A172 (cell line): ENCODE measurements around the gene LDLRAD4. TPM values are rescaled to one million over a fixed set of nuclear protein-coding genes. Genes with fewer than 3 reads are reported as not detected.
"Not testable (repeated sequence)": the region's sequence is repeated elsewhere in the genome, so short reads cannot be mapped to it uniquely, and the experiment has no call there.

Source experiments
- DNase-seq: peaks from one replicate; pipeline ENCODE4 v3.0.0-alpha.2; 2015; ENCODE audit warnings: low spot score
- total RNA-seq: library from RNA; depleted of rRNA; stranded (reverse); fragments of >200 nt; shearing (Covaris generic); gene quantifications from 2 replicates; pipeline ENCODE4 v1.2.3, GENCODE V29; 2014

Gene LDLRAD4
- total RNA-seq, 1 experiment from 2014 or later: 5.7 TPM

- no peak for DNase-seq
Measured at GRCh38 chr18:13587001-13587400, 368.4 kb downstream of the LDLRAD4 start.

- DNase-seq: no peak
Measured at GRCh38 chr18:13587477-13587876, 368.9 kb downstream of the LDLRAD4 start.

- peak; percentile 28 for DNase-seq
Measured at GRCh38 chr18:13587937-13588336, 369.4 kb downstream of the LDLRAD4 start.

- DNase-seq: no peak
Measured at GRCh38 chr18:13589316-13589715, 370.8 kb downstream of the LDLRAD4 start.

GRCh38 chr18:13589943-13590342, 371.4 kb downstream of the LDLRAD4 start:
- DNase-seq: no peak

GRCh38 chr18:13592246-13592645, 373.7 kb downstream of the LDLRAD4 start:
- DNase-seq: no peak

- no peak for DNase-seq
Measured at GRCh38 chr18:13594551-13594950, 376.0 kb downstream of the LDLRAD4 start.

- DNase-seq: peak; percentile 14
Measured at GRCh38 chr18:13597068-13597467, 378.5 kb downstream of the LDLRAD4 start.

GRCh38 chr18:13598591-13598990, 380.0 kb downstream of the LDLRAD4 start:
- no peak for DNase-seq

- no peak for DNase-seq
Measured at GRCh38 chr18:13599031-13599430, 380.5 kb downstream of the LDLRAD4 start.

GRCh38 chr18:13603304-13604019, 384.9 kb downstream of the LDLRAD4 start:
- no peak for DNase-seq

GRCh38 chr18:13604786-13605185, 386.2 kb downstream of the LDLRAD4 start:
- no peak for DNase-seq

- DNase-seq: no peak
Measured at GRCh38 chr18:13605477-13605876, 386.9 kb downstream of the LDLRAD4 start.

GRCh38 chr18:13605901-13606300, 387.3 kb downstream of the LDLRAD4 start:
- DNase-seq: no peak

GRCh38 chr18:13606604-13607254, 388.2 kb downstream of the LDLRAD4 start:
- DNase-seq: no peak

- not testable (repeated sequence) for DNase-seq
Measured at GRCh38 chr18:13608024-13608562, 389.5 kb downstream of the LDLRAD4 start.

- no peak for DNase-seq
Measured at GRCh38 chr18:13608791-13609532, 390.4 kb downstream of the LDLRAD4 start.

- DNase-seq: no peak
Measured at GRCh38 chr18:13610555-13611141, 392.1 kb downstream of the LDLRAD4 start.

GRCh38 chr18:13611142-13611600, 392.6 kb downstream of the LDLRAD4 start:
- DNase-seq: no peak

- DNase-seq: no peak
Measured at GRCh38 chr18:13611601-13612195, 393.1 kb downstream of the LDLRAD4 start.

GRCh38 chr18:13612196-13612997, 393.8 kb downstream of the LDLRAD4 start:
- no peak for DNase-seq
